HepG2 (cell line): ENCODE measurements around the gene R3HDM4. TPM values are rescaled to one million over a fixed set of nuclear protein-coding genes. Genes with fewer than 3 reads are reported as not detected.

Source experiments
- ATAC-seq: fragments of 200-7000 bp; cut with Tn5 transposase; 3 replicates; pipeline ENCODE4 v1.9.1; 2020; ENCODE audit warnings: mild to moderate bottlenecking, moderate library complexity
- BruUV-seq: library from RNA; stranded (reverse); fragments of 400-500 nt; replicated peaks from 2 replicates; lab custom pipeline; 2021; lab: Mats Ljungman, UMichigan
- CTCF ChIA-PET: fragments of 300-600 bp; formaldehyde crosslinking; extraction: SDS; loops from one replicate; lab custom pipeline; 2021; ENCODE audit warnings: low total read pairs, inconsistent platforms, low intra/inter-chr PET ratio; lab: Yijun Ruan, JAX
- POLR2A ChIA-PET: fragments of 350-600 bp; sonication (Branson Sonifier 250); formaldehyde crosslinking; loops from one replicate; lab custom pipeline; 2020; ENCODE audit warnings: antibody characterized with exemption, inconsistent platforms; lab: Yijun Ruan, JAX
- DNase-seq: peaks from one replicate; pipeline ENCODE4 v3.0.0-alpha.2; 2015; ENCODE audit warnings: low spot score
- FAIRE-seq: peaks from 3 replicates; lab custom pipeline; 2011; peaks lifted over from hg19 to GRCh38; lab: Jason Lieb, UNC
- H2AFZ ChIP-seq: one replicate; pipeline ENCODE4 v1.6.1; 2011; ENCODE audit warnings: low read length, inconsistent platforms
- H3K27ac ChIP-seq: fragments of 300-600 bp; 3 replicates; pipeline ENCODE4 v1.8.0; 2011; ENCODE audit warnings: mixed run types, mild to moderate bottlenecking, mixed read lengths, low read length, inconsistent platforms; ENCODE audit not compliant: insufficient read depth; ENCODE audit errors: extremely low read length
- H3K27me3 ChIP-seq, 2 experiments: fragments of 200-600 bp in 1 of 2; 2 replicates in 1 of 2; 3 replicates in 1 of 2; pipeline versions ENCODE4 v1.6.0 to v1.8.0; 2011; ENCODE audit warnings: low read length in 2 of 2, mild to moderate bottlenecking in 2 of 2, moderate library complexity in 2 of 2, inconsistent platforms in 1 of 2; ENCODE audit not compliant: insufficient read depth in 2 of 2, control insufficient read depth in 1 of 2
- H3K36me3 ChIP-seq, 2 experiments: fragments of 200-600 bp in 1 of 2; replicated peaks in 1 of 2; 2 replicates in 1 of 2; 3 replicates in 1 of 2; pipeline versions ENCODE4 v1.5.1 to v1.8.0; 2011; ENCODE audit warnings: low read length in 2 of 2, inconsistent platforms in 1 of 2; ENCODE audit not compliant: insufficient read depth in 2 of 2, control insufficient read depth in 1 of 2
- H3K4me1 ChIP-seq: 2 replicates; pipeline ENCODE4 v1.5.1; 2012; ENCODE audit warnings: low read length, inconsistent platforms; ENCODE audit not compliant: insufficient read depth
- H3K4me2 ChIP-seq: 2 replicates; pipeline ENCODE4 v1.6.0; 2011; ENCODE audit warnings: low read depth, low read length, inconsistent platforms
- H3K4me3 ChIP-seq, 3 experiments: fragments of 200-600 bp in 1 of 3; sonication (generic), shearing (Covaris generic) in 1 of 3; replicated peaks in 1 of 3; 2 replicates each; pipeline ENCODE4 v1.5.1; 2011 to 2016; ENCODE audit warnings: low read length in 3 of 3, inconsistent platforms in 2 of 3, low read depth in 2 of 3, mild to moderate bottlenecking in 2 of 3, control low read depth in 1 of 3, mixed read lengths in 1 of 3; ENCODE audit not compliant: insufficient read depth in 1 of 3
- H3K79me2 ChIP-seq: one replicate; pipeline ENCODE4 v1.6.1; 2011; ENCODE audit warnings: low read length, inconsistent platforms; ENCODE audit not compliant: insufficient read depth
- H3K9ac ChIP-seq: 2 replicates; pipeline ENCODE4 v1.6.0; 2011; ENCODE audit warnings: mild to moderate bottlenecking, low read depth, low read length, inconsistent platforms; ENCODE audit not compliant: insufficient read depth
- H3K9me3 ChIP-seq: 2 replicates; pipeline ENCODE4 v1.5.1; 2012; ENCODE audit warnings: mild to moderate bottlenecking, low read length
- H4K20me1 ChIP-seq: 2 replicates; pipeline ENCODE4 v1.6.0; 2011; ENCODE audit warnings: inconsistent platforms, mild to moderate bottlenecking, low read length, moderate library complexity; ENCODE audit not compliant: insufficient read depth
- FOSL1 ChIP-seq: sonication (generic); formaldehyde crosslinking; IDR thresholded peaks from 2 replicates; pipeline ENCODE4 v1.9.0; 2021; ENCODE audit warnings: missing genetic modification reagents, borderline replicate concordance
- HDAC1 ChIP-seq: sonication (generic); formaldehyde crosslinking; IDR thresholded peaks from 2 replicates; pipeline ENCODE4 v1.5.1; 2020; ENCODE audit warnings: mild to moderate bottlenecking, missing genetic modification reagents
- HMG20B ChIP-seq: conservative IDR thresholded peaks from 2 replicates; pipeline ENCODE4 v1.6.1; 2016; ENCODE audit warnings: missing genetic modification reagents, missing compliant biosample characterization
- NR2F6 ChIP-seq, 2 experiments: IDR thresholded peaks; 2 replicates each; pipeline ENCODE4 v1.6.1; 2016; ENCODE audit warnings: antibody characterized with exemption in 1 of 2, mild to moderate bottlenecking in 1 of 2
- RFXANK ChIP-seq: IDR thresholded peaks from 2 replicates; pipeline ENCODE4 v1.6.1; 2016
- SRSF9 ChIP-seq: fragments of 200-400 bp; formaldehyde crosslinking; IDR thresholded peaks from 2 replicates; pipeline ENCODE4 v1.6.1; 2018; ENCODE audit warnings: borderline replicate concordance, mild to moderate bottlenecking, low read depth, low read length; ENCODE audit not compliant: insufficient read depth, poor library complexity, severe bottlenecking
- TCF12 ChIP-seq, 2 experiments: fragments of 450-650 bp in 1 of 2; sonication (generic) in 1 of 2; formaldehyde crosslinking in 1 of 2; IDR thresholded peaks; 2 replicates each; pipeline versions ENCODE4 v1.6.1 to v1.8.0; 2017 to 2022; ENCODE audit warnings: antibody characterized with exemption in 1 of 2, mild to moderate bottlenecking in 1 of 2, missing genetic modification reagents in 1 of 2, moderate library complexity in 1 of 2
- ZNF235 ChIP-seq: sonication (generic); formaldehyde crosslinking; IDR thresholded peaks from 2 replicates; pipeline ENCODE4 v1.8.1; 2023; ENCODE audit warnings: mild to moderate bottlenecking, missing genetic modification reagents, borderline replicate concordance
- ZNF569 ChIP-seq: sonication (generic); formaldehyde crosslinking; IDR thresholded peaks from 2 replicates; pipeline ENCODE4 v1.5.0; 2020; ENCODE audit warnings: mild to moderate bottlenecking, missing genetic modification reagents, moderate library complexity, borderline replicate concordance
- WGBS: methylation state at CpG from one replicate; pipeline ENCODE4 v1.1.6; 2017; ENCODE audit warnings: low lambda C conversion rate; 5-methylcytosine and 5-hydroxymethylcytosine counted together
- in situ Hi-C: cut with HindIII; loops from 2 replicates; pipeline ENCODE4 v1.10.0; 2017; ENCODE audit warnings: low pct_unique_long_range_greater_than_20kb; ENCODE audit not compliant: extremely low pct_ligation_motif_present
- intact Hi-C: fragments of 100-400 bp; cut with micrococcal nuclease; formaldehyde crosslinking; loops from one replicate; pipeline ENCODE4 v1.10.0; 2022; ENCODE audit not compliant: unreplicated experiment
- polyA plus RNA-seq, 8 experiments: library from polyadenylated mRNA; depleted of rRNA in 3 of 8; stranded (reverse) in 7 of 8; unstranded in 1 of 8; fragments of >200 nt; fragmentation: Illumina TruSeq in 4 of 8; extraction: Trizol in 4 of 8; gene quantifications; 2 replicates each; pipeline versions ENCODE4 v1.2.1 to v1.2.3, GENCODE V29; 2011 to 2016; ENCODE audit warnings: low read depth in 4 of 8, missing spikeins in 1 of 8, mixed read lengths in 1 of 8; ENCODE audit not compliant: insufficient read depth in 1 of 8
- total RNA-seq, 5 experiments: library from RNA; depleted of rRNA; stranded (reverse); fragments of >200 nt; fragmentation: Illumina TruSeq; extraction: Trizol; gene quantifications; 2 replicates each; pipeline ENCODE4 v1.2.3, GENCODE V29; 2016; ENCODE audit warnings: low read depth in 1 of 5
- TF ChIP-seq, protein P1 (sequence below), 2 experiments: sonication (generic) in 1 of 2; formaldehyde crosslinking in 1 of 2; IDR thresholded peaks; 2 replicates each; pipeline versions ENCODE4 v1.4.0 to v1.6.1; 2018 to 2020; ENCODE audit warnings: missing genetic modification reagents in 2 of 2, borderline replicate concordance in 1 of 2, low read depth in 1 of 2, mild to moderate bottlenecking in 1 of 2, missing biosample characterization in 1 of 2
- TF ChIP-seq, protein P2 (sequence below): IDR thresholded peaks from 2 replicates; pipeline ENCODE4 v1.6.1; 2016; ENCODE audit warnings: mild to moderate bottlenecking, missing biosample characterization, missing genetic modification reagents
- TF ChIP-seq, protein P3 (sequence below), 2 experiments: sonication (generic) in 1 of 2; formaldehyde crosslinking in 1 of 2; IDR thresholded peaks; 2 replicates each; pipeline versions ENCODE4 v1.6.1 to v1.9.0; 2014 to 2022; ENCODE audit warnings: antibody characterized with exemption in 1 of 2, borderline replicate concordance in 1 of 2, inconsistent platforms in 1 of 2, low read depth in 1 of 2, missing genetic modification reagents in 1 of 2

The R3HDM4 gene
- total and polyA plus RNA-seq, 2 of the 13 experiments (the other 11 are each of a cell fraction or from before 2014, with no cell fraction given) = 26.2 to 26.9 TPM

- H3K36me3 ChIP-seq = peaks cover 1 to 16% of the 10 kb centered on the region in 2 experiments; a peak in 4 of 5 replicates
- ChIA-PET POLR2A (interaction anchor here (0.6 to 4.6 kb wide), 8 partner anchors 10 to 58 kb away, joined by 3 to 61 read pairs (median 6); partner anchors contain the start of gene WDR18), CTCF (interaction anchor here (3.5 kb wide), 1 partner anchor 58 kb away, joined by 14 read pairs; the partner anchor contains the start of gene WDR18)
- peaks cover 10% of the 10 kb centered on the region; the same call in 1 of the 2 replicates for H4K20me1 ChIP-seq
- H3K4me3 ChIP-seq = peak overlapping the region; percentile 88 to 98 (median 96)
- peaks cover 39% of the 10 kb centered on the region for H3K4me1 ChIP-seq
- H3K4me2 ChIP-seq = peak overlapping the region; percentile 85
- no peak overlapping the region for H2AFZ ChIP-seq
- intact Hi-C loops = loop anchor here (10.0 kb wide), 1 partner anchor 260 kb away; the partner anchor contains the start of gene RNF126
- ATAC-seq (peak; percentile 42), DNase-seq (peak; percentile 40), FAIRE-seq (no peak)
- no CpG with 5 or more reads among the region's 39 CpGs for WGBS
- no peaks in the 10 kb centered on the region for H3K27me3 ChIP-seq
- no peaks in the 10 kb centered on the region for H3K9me3 ChIP-seq
- peak overlapping the region; percentile 98 for H3K9ac ChIP-seq
- in situ Hi-C loops = loop anchor here (5.0 kb wide), 1 partner anchor 37 kb away; no protein-coding TSS in a partner anchor
- no TSS peak for BruUV-seq
- peaks cover 48% of the 10 kb centered on the region for H3K79me2 ChIP-seq
- peak overlapping the region; percentile 92 for H3K27ac ChIP-seq
- TF ChIP-seq HMG20B (CRISPR knock-in tag) (no peak; the same call in 1 of the 2 replicates), NR2F6 (IDR thresholded peaks at IDR 0.05) (no peak), NR2F6 (CRISPR knock-in tag; IDR thresholded peaks at IDR 0.05) (peak; percentile 16; the same call in 1 of the 2 replicates), ZNF235 (CRISPR knock-in tag) (peak; percentile 24; the same call in 1 of the 2 replicates), TCF12 (IDR thresholded peaks at IDR 0.05) (no peak), TCF12 (CRISPR knock-in tag; IDR thresholded peaks at IDR 0.05) (no peak), FOSL1 (CRISPR knock-in tag) (no peak), RFXANK (CRISPR knock-in tag) (no peak), SRSF9 (no peak), ZNF569 (CRISPR knock-in tag) (0 out of 2 replicates have a peak, but pooled peaks have one; percentile 52), HDAC1 (CRISPR knock-in tag) (peak; percentile 60)
- TF ChIP-seq, protein P1, sequence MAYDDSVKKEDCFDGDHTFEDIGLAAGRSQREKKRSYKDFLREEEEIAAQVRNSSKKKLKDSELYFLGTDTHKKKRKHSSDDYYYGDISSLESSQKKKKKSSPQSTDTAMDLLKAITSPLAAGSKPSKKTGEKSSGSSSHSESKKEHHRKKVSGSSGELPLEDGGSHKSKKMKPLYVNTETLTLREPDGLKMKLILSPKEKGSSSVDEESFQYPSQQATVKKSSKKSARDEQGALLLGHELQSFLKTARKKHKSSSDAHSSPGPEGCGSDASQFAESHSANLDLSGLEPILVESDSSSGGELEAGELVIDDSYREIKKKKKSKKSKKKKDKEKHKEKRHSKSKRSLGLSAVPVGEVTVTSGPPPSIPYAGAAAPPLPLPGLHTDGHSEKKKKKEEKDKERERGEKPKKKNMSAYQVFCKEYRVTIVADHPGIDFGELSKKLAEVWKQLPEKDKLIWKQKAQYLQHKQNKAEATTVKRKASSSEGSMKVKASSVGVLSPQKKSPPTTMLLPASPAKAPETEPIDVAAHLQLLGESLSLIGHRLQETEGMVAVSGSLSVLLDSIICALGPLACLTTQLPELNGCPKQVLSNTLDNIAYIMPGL (CRISPR knock-in tag; IDR thresholded peaks at IDR 0.05; ENCODE audit: borderline replicate concordance in 1 of 2, low read depth in 1 of 2) = peak in 1 of 2 experiments; percentile 48; a peak in 2 of 4 replicates
- TF ChIP-seq, protein P2, sequence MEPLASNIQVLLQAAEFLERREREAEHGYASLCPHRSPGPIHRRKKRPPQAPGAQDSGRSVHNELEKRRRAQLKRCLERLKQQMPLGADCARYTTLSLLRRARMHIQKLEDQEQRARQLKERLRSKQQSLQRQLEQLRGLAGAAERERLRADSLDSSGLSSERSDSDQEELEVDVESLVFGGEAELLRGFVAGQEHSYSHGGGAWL (CRISPR knock-in tag) = peak; percentile 96
- TF ChIP-seq, protein P3, sequence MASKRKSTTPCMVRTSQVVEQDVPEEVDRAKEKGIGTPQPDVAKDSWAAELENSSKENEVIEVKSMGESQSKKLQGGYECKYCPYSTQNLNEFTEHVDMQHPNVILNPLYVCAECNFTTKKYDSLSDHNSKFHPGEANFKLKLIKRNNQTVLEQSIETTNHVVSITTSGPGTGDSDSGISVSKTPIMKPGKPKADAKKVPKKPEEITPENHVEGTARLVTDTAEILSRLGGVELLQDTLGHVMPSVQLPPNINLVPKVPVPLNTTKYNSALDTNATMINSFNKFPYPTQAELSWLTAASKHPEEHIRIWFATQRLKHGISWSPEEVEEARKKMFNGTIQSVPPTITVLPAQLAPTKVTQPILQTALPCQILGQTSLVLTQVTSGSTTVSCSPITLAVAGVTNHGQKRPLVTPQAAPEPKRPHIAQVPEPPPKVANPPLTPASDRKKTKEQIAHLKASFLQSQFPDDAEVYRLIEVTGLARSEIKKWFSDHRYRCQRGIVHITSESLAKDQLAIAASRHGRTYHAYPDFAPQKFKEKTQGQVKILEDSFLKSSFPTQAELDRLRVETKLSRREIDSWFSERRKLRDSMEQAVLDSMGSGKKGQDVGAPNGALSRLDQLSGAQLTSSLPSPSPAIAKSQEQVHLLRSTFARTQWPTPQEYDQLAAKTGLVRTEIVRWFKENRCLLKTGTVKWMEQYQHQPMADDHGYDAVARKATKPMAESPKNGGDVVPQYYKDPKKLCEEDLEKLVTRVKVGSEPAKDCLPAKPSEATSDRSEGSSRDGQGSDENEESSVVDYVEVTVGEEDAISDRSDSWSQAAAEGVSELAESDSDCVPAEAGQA (IDR thresholded peaks at IDR 0.05; ENCODE audit: low read depth) = 0 out of 2 replicates have a peak, but pooled peaks have one; percentile 11
- TF ChIP-seq, protein P3 (CRISPR knock-in tag; IDR thresholded peaks at IDR 0.05; ENCODE audit: borderline replicate concordance) = no peak
Measured at GRCh38 chr19:925087-925525, 12.1 kb upstream of the R3HDM4 start.
